GM19397 (cell line): ENCODE data around the gene GRAMD1A.
"Not testable (repeated sequence)": the region's sequence is repeated elsewhere in the genome, so short reads cannot be mapped to it uniquely, and the experiment has no call there.

Experiments
- ATAC-seq: cut with Tn5 transposase; IDR thresholded peaks from one replicate; pipeline ENCODE4 v1.9.1; 2021; ENCODE audit warnings: mild to moderate bottlenecking, moderate library complexity; ENCODE audit not compliant: unreplicated experiment

Gene GRAMD1A

GRCh38 chr19:34999498-35000337, at the start of gene GRAMD1A:
Gene GRAMD1A, plus strand, starts transcription at chr19:35000323. Its CDS starts 156 bp downstream, at chr19:35000479.
- peak; percentile 59 for ATAC-seq

- ATAC-seq, result no peak
Observed at GRCh38 chr19:34953092-34953491, 47.0 kb upstream of the GRAMD1A start.

- no peak for ATAC-seq
Observed at GRCh38 chr19:34957830-34958751, 42.0 kb upstream of the GRAMD1A start.

- no peak for ATAC-seq
Observed at GRCh38 chr19:34959021-34959420, 41.1 kb upstream of the GRAMD1A start.

GRCh38 chr19:34960103-34960805, 39.9 kb upstream of the GRAMD1A start:
- ATAC-seq, result no peak

- ATAC-seq, result no peak
Observed at GRCh38 chr19:34960940-34961679, 39.0 kb upstream of the GRAMD1A start.

- no peak for ATAC-seq
Observed at GRCh38 chr19:34961775-34962686, 38.1 kb upstream of the GRAMD1A start.

- ATAC-seq, result no peak
Observed at GRCh38 chr19:34962687-34963572, 37.2 kb upstream of the GRAMD1A start.

GRCh38 chr19:34963573-34964406, 36.3 kb upstream of the GRAMD1A start, which contains the start of gene ZNF792:
Gene ZNF792, minus strand, starts transcription at chr19:34964229. Its CDS starts 567 bp downstream, at chr19:34963662.
- ATAC-seq, result peak; percentile 56

GRCh38 chr19:34964598-34964997, 35.5 kb upstream of the GRAMD1A start:
- no peak for ATAC-seq

- ATAC-seq, result not testable (repeated sequence)
Observed at GRCh38 chr19:34965505-34965904, 34.6 kb upstream of the GRAMD1A start.

GRCh38 chr19:34967551-34967950, 32.6 kb upstream of the GRAMD1A start:
- no peak for ATAC-seq

GRCh38 chr19:34969721-34970120, 30.4 kb upstream of the GRAMD1A start:
- ATAC-seq, result no peak

- not testable (repeated sequence) for ATAC-seq
Observed at GRCh38 chr19:34970185-34970780, 29.8 kb upstream of the GRAMD1A start.

- ATAC-seq, result no peak
Observed at GRCh38 chr19:34972163-34972705, 27.9 kb upstream of the GRAMD1A start.

GRCh38 chr19:34974646-34975045, 25.5 kb upstream of the GRAMD1A start:
- ATAC-seq, result no peak

GRCh38 chr19:34975056-34975455, 25.1 kb upstream of the GRAMD1A start:
- ATAC-seq, result no peak
